Astrocyte (in vitro differentiated cells and primary cell): ENCODE measurements around the gene TMEM115. TPM values are rescaled to one million over a fixed set of nuclear protein-coding genes. Genes with fewer than 3 reads are reported as not detected.
A peak's percentile ranks its signal among the peaks of the same experiment; 100 is the strongest.

Source experiments
- DNase-seq: peaks from one replicate; pipeline ENCODE4 v3.0.0-alpha.2; 2010; ENCODE audit warnings: low read depth
- FAIRE-seq: peaks from 2 replicates; lab custom pipeline; 2011; peaks lifted over from hg19 to GRCh38; lab: Jason Lieb, UNC
- H2AFZ ChIP-seq: 2 replicates; pipeline ENCODE4 v1.6.0; 2012; ENCODE audit warnings: low read depth, low read length, inconsistent platforms
- H3K27ac ChIP-seq: 2 replicates; pipeline ENCODE4 v1.5.1; 2011; ENCODE audit warnings: low read depth, low read length, inconsistent platforms
- H3K27me3 ChIP-seq: 2 replicates; pipeline ENCODE4 v1.6.0; 2011; ENCODE audit warnings: low read length, inconsistent platforms; ENCODE audit not compliant: insufficient read depth
- H3K36me3 ChIP-seq: 2 replicates; pipeline ENCODE4 v1.5.1; 2011; ENCODE audit warnings: low read length, inconsistent platforms; ENCODE audit not compliant: insufficient read depth
- H3K4me1 ChIP-seq: 2 replicates; pipeline ENCODE4 v1.5.1; 2011; ENCODE audit warnings: low read length, inconsistent platforms; ENCODE audit not compliant: insufficient read depth
- H3K4me2 ChIP-seq: 2 replicates; pipeline ENCODE4 v1.6.0; 2012; ENCODE audit warnings: low read length, inconsistent platforms
- H3K4me3 ChIP-seq: 2 replicates; pipeline ENCODE4 v1.5.1; 2011; ENCODE audit warnings: low read depth, mild to moderate bottlenecking, low read length, inconsistent platforms; ENCODE audit not compliant: insufficient read depth
- H3K79me2 ChIP-seq: 2 replicates; pipeline ENCODE4 v1.6.0; 2012; ENCODE audit warnings: mild to moderate bottlenecking, low read length, inconsistent platforms; ENCODE audit not compliant: insufficient read depth
- H3K9ac ChIP-seq: 2 replicates; pipeline ENCODE4 v1.6.0; 2012; ENCODE audit warnings: mild to moderate bottlenecking, low read length, inconsistent platforms
- H3K9me3 ChIP-seq: 2 replicates; pipeline ENCODE4 v1.5.1; 2012; ENCODE audit warnings: low read depth, mild to moderate bottlenecking, low read length, inconsistent platforms; ENCODE audit not compliant: insufficient read depth
- H4K20me1 ChIP-seq: 2 replicates; pipeline ENCODE4 v1.6.0; 2012; ENCODE audit warnings: low read length, inconsistent platforms; ENCODE audit not compliant: insufficient read depth
- H3K27ac Mint-ChIP-seq: one replicate; pipeline ENCODE4 v1.8.0; 2021; ENCODE audit warnings: mild to moderate bottlenecking, mixed read lengths; ENCODE audit not compliant: unreplicated experiment
- H3K27me3 Mint-ChIP-seq: one replicate; pipeline ENCODE4 v1.8.0; 2021; ENCODE audit warnings: low read depth, mixed read lengths; ENCODE audit not compliant: unreplicated experiment
- H3K36me3 Mint-ChIP-seq: one replicate; pipeline ENCODE4 v1.8.0; 2021; ENCODE audit warnings: low read depth, mixed read lengths; ENCODE audit not compliant: unreplicated experiment
- H3K4me1 Mint-ChIP-seq: one replicate; pipeline ENCODE4 v1.8.0; 2021; ENCODE audit warnings: low read depth, mixed read lengths; ENCODE audit not compliant: unreplicated experiment
- H3K4me3 Mint-ChIP-seq: one replicate; pipeline ENCODE4 v1.8.0; 2021; ENCODE audit warnings: mild to moderate bottlenecking, moderate library complexity, mixed read lengths; ENCODE audit not compliant: unreplicated experiment
- H3K9me3 Mint-ChIP-seq: one replicate; pipeline ENCODE4 v1.8.0; 2021; ENCODE audit warnings: mild to moderate bottlenecking, mixed read lengths; ENCODE audit not compliant: unreplicated experiment
- CTCF ChIP-seq: IDR thresholded peaks from 2 replicates; pipeline ENCODE4 v1.5.1; 2011; ENCODE audit warnings: low read depth, mild to moderate bottlenecking, inconsistent platforms, low read length, moderate library complexity; ENCODE audit not compliant: insufficient read depth
- EZH2 ChIP-seq: IDR thresholded peaks from 2 replicates; pipeline ENCODE4 v1.6.1; 2012; ENCODE audit warnings: mild to moderate bottlenecking, low read length, inconsistent platforms; ENCODE audit not compliant: insufficient read depth
- total RNA-seq: library from RNA; stranded (reverse); gene quantifications from 2 replicates; pipeline ENCODE4 v1.2.1, GENCODE V29; 2021

TMEM115 gene
- total RNA-seq, 1 donor from 2014 or later, result 48.7 TPM

GRCh38 chr3:50339485-50340146 lies 19.7 kb downstream of the TMEM115 start:
- TF ChIP-seq EZH2, result no peak
- TF ChIP-seq CTCF, result no peak
- Mint-ChIP-seq H3K4me1 (peaks cover 15% of the 10 kb centered on the region), H3K36me3 (no peaks in the 10 kb centered on the region), H3K4me3 (peak overlapping the region; percentile 94), H3K9me3 (peaks cover 4% of the 10 kb centered on the region), H3K27ac (no peak overlapping the region), H3K27me3 (peaks cover 27% of the 10 kb centered on the region)
- H3K4me1 ChIP-seq, result peaks cover 30% of the 10 kb centered on the region
- peak overlapping the region; percentile 78 for H3K4me2 ChIP-seq
- H3K9ac ChIP-seq, result peak overlapping the region; percentile 37
- FAIRE-seq, result no peak
- no peak for DNase-seq
- H3K27me3 ChIP-seq, result no peaks in the 10 kb centered on the region
- H3K79me2 ChIP-seq, result peaks cover 24% of the 10 kb centered on the region
- peak overlapping the region; percentile 41 for H3K4me3 ChIP-seq
- H3K27ac ChIP-seq, result no peak overlapping the region
- H2AFZ ChIP-seq, result no peak overlapping the region
- H3K36me3 ChIP-seq, result no peaks in the 10 kb centered on the region
- H4K20me1 ChIP-seq, result peaks cover 21% of the 10 kb centered on the region
- H3K9me3 ChIP-seq, result no peaks in the 10 kb centered on the region

- Mint-ChIP-seq H3K4me3 (peak overlapping the region; percentile 94), H3K36me3 (no peaks in the 10 kb centered on the region), H3K27me3 (peaks cover 26% of the 10 kb centered on the region), H3K9me3 (peaks cover 4% of the 10 kb centered on the region), H3K4me1 (peaks cover 21% of the 10 kb centered on the region), H3K27ac (no peak overlapping the region)
- Histone ChIP-seq H3K9ac (no peak overlapping the region), H3K79me2 (peaks cover 31% of the 10 kb centered on the region), H3K4me3 (no peak overlapping the region), H3K4me2 (no peak overlapping the region), H3K27ac (no peak overlapping the region), H3K9me3 (no peaks in the 10 kb centered on the region), H3K4me1 (peaks cover 37% of the 10 kb centered on the region), H4K20me1 (peaks cover 27% of the 10 kb centered on the region), H3K27me3 (no peaks in the 10 kb centered on the region), H2AFZ (no peak overlapping the region), H3K36me3 (no peaks in the 10 kb centered on the region)
- TF ChIP-seq CTCF, result no peak
- TF ChIP-seq EZH2, result no peak
- DNase-seq, result no peak
- FAIRE-seq, result no peak
These were observed 20.4 kb downstream of the TMEM115 start for GRCh38 chr3:50338965-50339364.

- Mint-ChIP-seq H3K9me3 (peaks cover 4% of the 10 kb centered on the region), H3K4me3 (peak overlapping the region; percentile 94), H3K4me1 (peaks cover 26% of the 10 kb centered on the region), H3K27ac (peak overlapping the region; percentile 97), H3K36me3 (peaks cover 1% of the 10 kb centered on the region), H3K27me3 (peaks cover 16% of the 10 kb centered on the region)
- peak overlapping the region; percentile 92 for H3K27ac ChIP-seq
- no peaks in the 10 kb centered on the region for H3K36me3 ChIP-seq
- peak overlapping the region; percentile 83 for H2AFZ ChIP-seq
- peak overlapping the region; percentile 97 for H3K9ac ChIP-seq
- no peaks in the 10 kb centered on the region for H3K9me3 ChIP-seq
- FAIRE-seq (peak; percentile 56), DNase-seq (peak; percentile 97)
- peak overlapping the region; percentile 94 for H3K4me2 ChIP-seq
- peaks cover 41% of the 10 kb centered on the region for H4K20me1 ChIP-seq
- TF ChIP-seq CTCF (no peak), EZH2 (no peak)
- H3K4me3 ChIP-seq, result peak overlapping the region; percentile 92
- H3K4me1 ChIP-seq, result peaks cover 40% of the 10 kb centered on the region
- H3K27me3 ChIP-seq, result no peaks in the 10 kb centered on the region
- peaks cover 47% of the 10 kb centered on the region for H3K79me2 ChIP-seq
These were observed 22.0 kb downstream of the TMEM115 start for GRCh38 chr3:50337175-50337861.
